H1 (cell line): Measurements from ENCODE around the gene ELL2. TPM values are rescaled to one million over a fixed set of nuclear protein-coding genes. Genes with fewer than 3 reads are reported as not detected.

Source experiments
- CTCF ChIA-PET: fragments of 300-600 bp; sonication (Branson Sonifier 250); formaldehyde crosslinking; loops from one replicate; lab custom pipeline; 2021; ENCODE audit not compliant: partially characterized antibody; lab: Charles Lee
- POLR2A ChIA-PET: fragments of 300-600 bp; sonication (Branson Sonifier 250); formaldehyde crosslinking; loops from one replicate; lab custom pipeline; 2021; ENCODE audit warnings: inconsistent platforms; ENCODE audit not compliant: partially characterized antibody; lab: Charles Lee
- DNase-seq, 2 experiments: peaks; one replicate each; pipeline versions ENCODE4 v3.0.0 to v3.0.0-alpha.2; 2010 to 2022; ENCODE audit warnings: low spot score in 2 of 2, low read depth in 1 of 2, mixed read lengths in 1 of 2
- FAIRE-seq: peaks from 2 replicates; lab custom pipeline; 2011; peaks lifted over from hg19 to GRCh38; lab: Jason Lieb, UNC
- H2AFZ ChIP-seq: 2 replicates; pipeline ENCODE4 v1.8.1; 2012; ENCODE audit warnings: low read length, inconsistent platforms
- H2AK5ac ChIP-seq: 2 replicates; pipeline ENCODE4 v1.6.1; 2013; ENCODE audit warnings: low read depth, low read length
- H2BK120ac ChIP-seq: replicated peaks from 2 replicates; pipeline ENCODE3; 2013; ENCODE audit warnings: low read depth, low read length, inconsistent platforms
- H2BK12ac ChIP-seq: 2 replicates; pipeline ENCODE4 v1.6.1; 2013; ENCODE audit warnings: low read depth, low read length
- H2BK15ac ChIP-seq: 2 replicates; pipeline ENCODE4 v1.6.1; 2013; ENCODE audit warnings: low read length
- H2BK20ac ChIP-seq: 2 replicates; pipeline ENCODE4 v1.6.1; 2013; ENCODE audit warnings: low read length
- H2BK5ac ChIP-seq: 2 replicates; pipeline ENCODE4 v1.6.1; 2013; ENCODE audit warnings: low read depth, low read length
- H3K14ac ChIP-seq: 2 replicates; pipeline ENCODE4 v1.6.1; 2013; ENCODE audit warnings: inconsistent platforms; ENCODE audit not compliant: insufficient read length
- H3K18ac ChIP-seq: 2 replicates; pipeline ENCODE4 v1.6.1; 2013; ENCODE audit warnings: low read length; ENCODE audit errors: extremely low read depth
- H3K23ac ChIP-seq: 2 replicates; pipeline ENCODE4 v1.6.1; 2013; ENCODE audit warnings: inconsistent platforms; ENCODE audit not compliant: insufficient read length
- H3K23me2 ChIP-seq: 2 replicates; pipeline ENCODE4 v1.6.1; 2013; ENCODE audit warnings: low read depth, low read length
- H3K27ac ChIP-seq: 2 replicates; pipeline ENCODE4 v1.6.1; 2011; ENCODE audit warnings: low read depth, low read length, inconsistent platforms
- H3K27me3 ChIP-seq, 4 experiments: replicated peaks in 1 of 4; 1 replicate in 1 of 4; 2 replicates in 3 of 4; pipeline versions ENCODE4 v1.6.1 to v1.8.1; 2011 to 2013; ENCODE audit warnings: low read length in 3 of 4, mild to moderate bottlenecking in 3 of 4, inconsistent platforms in 2 of 4, mixed read lengths in 2 of 4, moderate library complexity in 1 of 4; ENCODE audit not compliant: control insufficient read depth in 3 of 4, insufficient read depth in 3 of 4; ENCODE audit errors: extremely low read depth in 1 of 4
- H3K36me3 ChIP-seq, 4 experiments: 2 replicates each; pipeline versions ENCODE4 v1.6.1 to v1.8.1; 2011 to 2013; ENCODE audit warnings: mild to moderate bottlenecking in 4 of 4, low read length in 3 of 4, moderate library complexity in 2 of 4, control low read depth in 1 of 4, inconsistent platforms in 1 of 4; ENCODE audit not compliant: insufficient read depth in 4 of 4, control insufficient read depth in 2 of 4
- H3K4ac ChIP-seq: replicated peaks from 2 replicates; pipeline ENCODE3; 2013; ENCODE audit warnings: low read length, low read depth, mixed read lengths, inconsistent platforms; ENCODE audit not compliant: insufficient read length
- H3K4me1 ChIP-seq, 4 experiments: replicated peaks in 1 of 4; 1 replicate in 1 of 4; 2 replicates in 3 of 4; pipeline versions ENCODE4 v1.6.1 to v1.8.1; 2011 to 2013; ENCODE audit warnings: low read length in 3 of 4, inconsistent platforms in 2 of 4, mixed read lengths in 1 of 4; ENCODE audit not compliant: insufficient read depth in 4 of 4, control insufficient read depth in 3 of 4
- H3K4me2 ChIP-seq, 2 experiments: 2 replicates each; pipeline versions ENCODE4 v1.6.1 to v1.8.1; 2011 to 2013; ENCODE audit warnings: low read depth in 2 of 2, low read length in 2 of 2, control low read depth in 1 of 2, inconsistent platforms in 1 of 2, mild to moderate bottlenecking in 1 of 2; ENCODE audit not compliant: insufficient read depth in 1 of 2
- H3K4me3 ChIP-seq, 4 experiments: fragments of 200-600, 300-600 bp in 1 of 4; sonication (generic), shearing (Covaris generic), sonication (Bioruptor Twin) in 1 of 4; 2 replicates each; pipeline versions ENCODE4 v1.5.1 to v1.8.1; 2011 to 2016; ENCODE audit warnings: low read length in 4 of 4, low read depth in 3 of 4, control low read depth in 2 of 4, inconsistent platforms in 2 of 4, mild to moderate bottlenecking in 2 of 4, mixed read lengths in 1 of 4, moderate library complexity in 1 of 4; ENCODE audit not compliant: insufficient read depth in 2 of 4; ENCODE audit errors: extremely low read depth in 1 of 4
- H3K56ac ChIP-seq: replicated peaks from 2 replicates; pipeline ENCODE3; 2013; ENCODE audit warnings: low read depth, mild to moderate bottlenecking, mixed read lengths, low read length, inconsistent platforms; ENCODE audit not compliant: insufficient read length
- H3K79me1 ChIP-seq: 2 replicates; pipeline ENCODE4 v1.6.1; 2013; ENCODE audit warnings: low read depth, low read length, control low read depth
- H3K79me2 ChIP-seq, 2 experiments: 2 replicates each; pipeline versions ENCODE4 v1.6.1 to v1.8.1; 2012 to 2013; ENCODE audit warnings: low read length in 2 of 2, mild to moderate bottlenecking in 2 of 2, inconsistent platforms in 1 of 2; ENCODE audit not compliant: insufficient read depth in 2 of 2, control insufficient read depth in 1 of 2
- H3K9ac ChIP-seq, 4 experiments: replicated peaks in 1 of 4; 1 replicate in 1 of 4; 2 replicates in 3 of 4; pipeline versions ENCODE4 v1.6.1 to v1.8.1; 2011 to 2013; ENCODE audit warnings: low read depth in 3 of 4, low read length in 3 of 4, control low read depth in 2 of 4, mild to moderate bottlenecking in 2 of 4, moderate library complexity in 2 of 4, inconsistent platforms in 1 of 4; ENCODE audit errors: extremely low read depth in 1 of 4
- H3K9me3 ChIP-seq, 2 experiments: 2 replicates each; pipeline versions ENCODE4 v1.6.1 to v1.8.1; 2012 to 2013; ENCODE audit warnings: mild to moderate bottlenecking in 2 of 2, moderate library complexity in 2 of 2, control low read depth in 1 of 2, inconsistent platforms in 1 of 2, low read depth in 1 of 2, low read length in 1 of 2, mixed read lengths in 1 of 2; ENCODE audit not compliant: insufficient read depth in 2 of 2
- H4K20me1 ChIP-seq, 2 experiments: replicated peaks in 1 of 2; 2 replicates each; pipeline versions ENCODE3 to v1.8.1; 2011 to 2013; ENCODE audit warnings: inconsistent platforms in 2 of 2, low read length in 2 of 2, mild to moderate bottlenecking in 1 of 2; ENCODE audit not compliant: insufficient read depth in 2 of 2, control insufficient read depth in 1 of 2
- H4K5ac ChIP-seq: 2 replicates; pipeline ENCODE4 v1.6.1; 2013; ENCODE audit warnings: low read length, low read depth, mixed read lengths, inconsistent platforms; ENCODE audit not compliant: insufficient read length
- H4K8ac ChIP-seq: 2 replicates; pipeline ENCODE4 v1.8.0; 2013; ENCODE audit warnings: mild to moderate bottlenecking, moderate library complexity, low read length, inconsistent platforms; ENCODE audit not compliant: insufficient read depth; ENCODE audit errors: extremely low read depth
- H4K91ac ChIP-seq: replicated peaks from 2 replicates; pipeline ENCODE3; 2013; ENCODE audit warnings: low read length, mixed read lengths, inconsistent platforms; ENCODE audit not compliant: insufficient read length
- BACH1 ChIP-seq: IDR thresholded peaks from 2 replicates; pipeline ENCODE4 v1.6.1; 2012; ENCODE audit warnings: low read length, improper control_type of control experiment
- WGBS, 2 experiments: shearing (Covaris generic) in 1 of 2; methylation state at CpG; one replicate each; pipeline versions ENCODE4 v1.1.6 to v1.1.7; 2013 to 2015; ENCODE audit warnings: low lambda C conversion rate in 2 of 2, mixed read lengths in 2 of 2, inconsistent platforms in 1 of 2, low coverage in 1 of 2, missing lambda C conversion rate in 1 of 2; ENCODE audit not compliant: insufficient replicate concordance in 2 of 2, insufficient coverage in 1 of 2, insufficient read length in 1 of 2; ENCODE audit errors: extremely low coverage in 1 of 2, missing lambda C conversion rate in 1 of 2; 5-methylcytosine and 5-hydroxymethylcytosine counted together
- polyA plus RNA-seq, 7 experiments: library from polyadenylated mRNA; depleted of rRNA in 3 of 7; stranded (reverse) in 5 of 7; unstranded in 2 of 7; fragments of >200 nt in 5 of 7; fragments of 200-250 nt in 2 of 7; gene quantifications; 1 replicate in 5 of 7; 2 replicates in 1 of 7; 4 replicates in 1 of 7; pipeline versions ENCODE4 v1.2.1 to v1.2.3, GENCODE V29; 2011 to 2013; ENCODE audit warnings: missing spikeins in 2 of 7, mixed read lengths in 2 of 7
- total RNA-seq: library from RNA; stranded (reverse); fragmentation: NEBNext Ultra II Directional; extraction: Animal tissue kit (Norgen Biotek cat#: 25700); gene quantifications from 2 replicates; pipeline ENCODE4 v1.2.1, GENCODE V29; 2021

ELL2 gene
- total and polyA plus RNA-seq, 2 of the 8 experiments (the other 6 are each of a cell fraction or from before 2014, with no cell fraction given), result 6.3 to 29.4 TPM

DNA sequence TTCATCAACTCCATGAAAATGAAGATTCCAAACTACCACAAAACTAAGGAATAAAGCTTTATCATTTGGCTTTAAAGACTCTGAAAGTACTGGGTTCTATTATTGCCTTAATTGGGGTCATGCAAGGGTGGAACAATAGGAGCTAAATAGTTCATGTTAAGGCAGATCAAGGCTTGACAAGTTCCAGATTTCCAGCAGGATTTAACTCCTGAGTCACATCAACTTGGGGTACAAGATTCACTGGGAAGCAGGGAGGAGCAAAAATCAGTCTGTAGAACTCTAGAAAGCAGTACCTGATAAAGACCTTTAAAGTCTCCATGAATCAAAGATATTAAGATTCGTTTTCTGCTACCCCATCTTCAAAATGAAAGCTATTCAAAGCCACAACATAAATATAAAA is 97.2 kb downstream of the ELL2 start:
- Histone ChIP-seq H3K4ac (no peak overlapping the region), H3K79me1 (no peaks in the 10 kb centered on the region), H3K56ac (no peak overlapping the region), H2BK15ac (no peak overlapping the region), H3K18ac (no peak overlapping the region), H2BK5ac (no peak overlapping the region)
- POLR2A ChIA-PET, result interaction anchor here (0.7 kb wide), 1 partner anchor 97 kb away, joined by 3 read pairs; the partner anchor contains the start of gene ELL2
- TF ChIP-seq BACH1, result no peak
- TF ChIP-seq, all 59 proteins: peak for 0
- FAIRE-seq, result no peak
- Histone ChIP-seq H3K23ac (no peak overlapping the region), H4K20me1 (no peaks in the 10 kb centered on the region), H2BK12ac (no peak overlapping the region), H3K9me3 (no peaks in the 10 kb centered on the region), H3K27me3 (no peaks in the 10 kb centered on the region), H3K4me1 (no peaks in the 10 kb centered on the region; a peak in 1 of 7 replicates), H4K8ac (no peak overlapping the region), H2BK120ac (no peak overlapping the region), H2AK5ac (no peak overlapping the region), H3K9ac (no peak overlapping the region), H4K5ac (no peak overlapping the region), H4K91ac (no peak overlapping the region), H3K4me3 (no peak overlapping the region), H2AFZ (no peak overlapping the region), H2BK20ac (no peak overlapping the region), H3K23me2 (no peaks in the 10 kb centered on the region), H3K36me3 (no peaks in the 10 kb centered on the region), H3K14ac (no peak overlapping the region), H3K79me2 (no peaks in the 10 kb centered on the region), H3K4me2 (no peak overlapping the region), H3K27ac (no peak overlapping the region)
- 100% methylated on average over 1 of the region's 1 CpG; no CpG with 5 or more reads in 1 of the 2 experiments for WGBS, 2 experiments
- no peak for DNase-seq
- CTCF ChIA-PET, result interaction anchor here (0.7 to 2.3 kb wide), 4 partner anchors 9 to 471 kb away, joined by 3 to 10 read pairs (median 4); no protein-coding TSS in a partner anchor
